GM12892 (cell line): ENCODE data around the gene CIT.

Experiments
- POLR2A ChIP-seq: IDR thresholded peaks from 2 replicates; pipeline ENCODE4 v1.6.1; 2011; ENCODE audit warnings: low read depth, low read length, control low read depth
- POLR2AphosphoS5 ChIP-seq: IDR thresholded peaks from 2 replicates; pipeline ENCODE4 v1.6.1; 2011; ENCODE audit warnings: low read depth, low read length, control low read depth
- TAF1 ChIP-seq: IDR thresholded peaks from 2 replicates; pipeline ENCODE4 v1.6.1; 2011; ENCODE audit warnings: low read depth, mild to moderate bottlenecking, control low read depth, low read length, borderline replicate concordance

DNA sequence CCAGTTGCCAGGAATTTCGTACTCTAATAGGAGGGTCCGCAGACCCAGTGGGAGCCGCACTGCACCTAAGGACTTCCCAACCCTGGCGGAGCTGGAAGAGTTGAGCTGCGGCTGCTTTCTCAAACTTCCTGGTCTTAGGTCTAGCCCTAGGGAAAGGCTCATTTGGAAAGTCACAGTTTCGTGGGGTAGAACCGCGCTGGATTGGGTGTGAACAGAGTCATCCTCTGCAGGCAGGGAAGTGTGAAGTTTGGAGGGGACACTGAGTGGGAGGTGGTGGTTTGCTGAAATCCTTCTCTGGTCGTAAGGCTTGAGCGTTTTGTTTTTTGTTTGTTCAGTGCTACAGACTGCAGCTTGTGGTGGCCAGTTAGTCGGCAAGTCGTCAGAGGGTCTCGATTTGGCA lies 190.3 kb downstream of the CIT start:
- no peak for TF ChIP-seq POLR2A
- no peak for TF ChIP-seq TAF1
- no peak for TF ChIP-seq POLR2AphosphoS5
